ENCODE measurements around the gene ZSCAN25.

ZSCAN25 gene

DNA sequence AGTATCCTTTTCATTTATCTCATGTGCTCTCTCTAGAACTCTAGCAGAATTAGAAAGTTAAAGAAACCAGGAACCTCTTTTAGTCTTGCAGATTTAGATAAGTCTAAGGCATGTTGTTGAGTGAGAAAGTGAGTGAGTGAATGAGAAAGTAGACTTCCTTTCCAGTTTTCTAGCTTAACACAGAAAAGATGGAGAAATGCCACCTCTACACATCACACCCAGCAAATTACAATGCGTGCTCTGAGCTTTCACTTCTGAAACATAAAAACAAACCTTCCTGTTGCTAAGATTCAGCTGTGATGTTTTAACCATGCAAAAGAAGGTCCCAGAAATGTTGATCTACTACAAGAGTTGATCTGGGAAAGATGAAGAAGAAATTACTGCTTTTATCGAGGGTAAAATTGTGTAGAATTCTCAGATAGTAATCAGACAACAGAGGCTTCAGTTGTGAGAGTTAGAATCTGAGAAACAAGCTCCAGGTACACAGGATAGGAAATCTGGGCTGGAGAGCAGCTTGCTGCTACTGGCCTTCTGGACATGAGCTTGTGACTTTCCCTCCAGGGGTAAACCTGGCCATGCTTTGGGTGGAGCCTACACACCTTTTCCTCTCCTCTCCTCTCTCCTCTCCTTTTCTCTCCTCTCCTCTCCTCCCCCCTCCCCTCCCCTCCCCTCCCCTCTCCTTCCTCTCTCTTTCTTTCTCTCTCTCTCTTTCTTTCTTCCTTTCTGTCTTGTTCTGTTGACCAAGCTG lies 58.4 kb downstream of the ZSCAN25 start:
- no peak overlapping the region for H3K56ac ChIP-seq (ENCODE audit: low read length)
- no peak overlapping the region for H3K4me3 ChIP-seq (ENCODE audit: low read length)
- no peak overlapping the region for H2BK120ac ChIP-seq (ENCODE audit: low read depth, low read length)
- WGBS (ENCODE audit: extremely low coverage, insufficient coverage, low lambda C conversion rate), result no CpG with 5 or more reads among the region's 2 CpGs
- no peak overlapping the region for H2BK5ac ChIP-seq (ENCODE audit: low read length)
- no peak overlapping the region for H3K27ac ChIP-seq (ENCODE audit: low read depth, low read length)
- no peak for DNase-seq
- no peaks in the 10 kb centered on the region for H3K79me1 ChIP-seq (ENCODE audit: low read length)
- no peak overlapping the region for H3K4me2 ChIP-seq (ENCODE audit: low read length)
- H2BK15ac ChIP-seq (replicated peaks; ENCODE audit: low read depth), result no peak overlapping the region
- H3K79me2 ChIP-seq (ENCODE audit: control insufficient read depth, insufficient read depth, low read length), result no peaks in the 10 kb centered on the region
- no peak overlapping the region for H3K23ac ChIP-seq (ENCODE audit: low read length)
- no peaks in the 10 kb centered on the region for H3K27me3 ChIP-seq (ENCODE audit: insufficient read depth, low read length, poor library complexity)
- no peak overlapping the region for H3K9ac ChIP-seq (ENCODE audit: low read length)
- H4K8ac ChIP-seq (ENCODE audit: low read depth, low read length), result no peak overlapping the region
- no peaks in the 10 kb centered on the region for H3K36me3 ChIP-seq (ENCODE audit: control insufficient read depth, insufficient read depth, low read length)
- H3K4me1 ChIP-seq (ENCODE audit: control insufficient read depth, low read depth, low read length), result no peaks in the 10 kb centered on the region
- H3K4ac ChIP-seq (ENCODE audit: low read depth, low read length), result no peak overlapping the region
- H2AK5ac ChIP-seq (ENCODE audit: low read length), result no peak overlapping the region
- H4K5ac ChIP-seq (ENCODE audit: low read length), result no peak overlapping the region
- H3K18ac ChIP-seq (ENCODE audit: low read length), result no peak overlapping the region

DNA sequence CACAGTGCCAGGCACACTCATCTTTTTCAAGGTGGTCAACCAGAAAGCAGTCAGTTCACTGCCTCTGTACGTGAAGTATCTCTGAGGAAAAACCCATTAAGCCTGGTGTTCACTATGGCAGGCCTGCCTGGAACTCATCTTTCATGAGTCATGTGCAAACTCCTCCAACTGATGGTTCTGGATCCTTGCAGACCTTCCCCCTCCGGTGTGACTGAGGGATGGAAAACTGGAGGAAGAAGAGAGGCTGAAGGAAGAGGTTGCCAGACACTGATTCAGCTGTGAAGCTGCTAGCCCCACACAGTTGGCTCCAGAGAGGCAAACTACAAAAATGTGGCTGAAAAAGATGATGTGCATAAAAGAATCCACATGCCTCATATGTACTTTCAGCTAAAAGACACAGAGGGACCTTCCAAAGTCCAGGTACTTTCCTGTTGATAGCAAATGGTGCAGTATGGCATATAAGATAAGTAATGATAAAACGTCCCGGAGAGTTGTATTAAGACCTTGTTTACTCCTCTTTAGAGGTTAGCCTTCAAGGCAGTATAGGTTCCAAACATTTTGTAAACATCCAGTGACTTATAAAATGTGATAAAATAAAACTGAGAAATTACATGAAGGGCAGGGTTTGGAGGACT lies 60.4 kb downstream of the ZSCAN25 start:
- Histone ChIP-seq H2BK15ac (replicated peaks; ENCODE audit: low read depth) (no peak overlapping the region), H2BK5ac (ENCODE audit: low read length) (no peak overlapping the region), H3K79me2 (ENCODE audit: control insufficient read depth, insufficient read depth, low read length) (no peaks in the 10 kb centered on the region), H3K27ac (ENCODE audit: low read depth, low read length) (no peak overlapping the region), H3K23ac (ENCODE audit: low read length) (no peak overlapping the region), H3K56ac (ENCODE audit: low read length) (no peak overlapping the region), H4K8ac (ENCODE audit: low read depth, low read length) (no peak overlapping the region), H3K4me1 (ENCODE audit: control insufficient read depth, low read depth, low read length) (no peaks in the 10 kb centered on the region), H3K4me2 (ENCODE audit: low read length) (no peak overlapping the region), H3K18ac (ENCODE audit: low read length) (no peak overlapping the region), H4K5ac (ENCODE audit: low read length) (no peak overlapping the region), H2AK5ac (ENCODE audit: low read length) (no peak overlapping the region), H3K79me1 (ENCODE audit: low read length) (no peaks in the 10 kb centered on the region), H3K36me3 (ENCODE audit: control insufficient read depth, insufficient read depth, low read length) (no peaks in the 10 kb centered on the region), H3K27me3 (ENCODE audit: insufficient read depth, low read length, poor library complexity) (no peaks in the 10 kb centered on the region), H3K4me3 (ENCODE audit: low read length) (no peak overlapping the region), H2BK120ac (ENCODE audit: low read depth, low read length) (no peak overlapping the region), H3K4ac (ENCODE audit: low read depth, low read length) (no peak overlapping the region), H3K9ac (ENCODE audit: low read length) (no peak overlapping the region)
- WGBS (ENCODE audit: extremely low coverage, insufficient coverage, low lambda C conversion rate), result no CpG with 5 or more reads among the region's 4 CpGs
- DNase-seq, result no peak

DNA sequence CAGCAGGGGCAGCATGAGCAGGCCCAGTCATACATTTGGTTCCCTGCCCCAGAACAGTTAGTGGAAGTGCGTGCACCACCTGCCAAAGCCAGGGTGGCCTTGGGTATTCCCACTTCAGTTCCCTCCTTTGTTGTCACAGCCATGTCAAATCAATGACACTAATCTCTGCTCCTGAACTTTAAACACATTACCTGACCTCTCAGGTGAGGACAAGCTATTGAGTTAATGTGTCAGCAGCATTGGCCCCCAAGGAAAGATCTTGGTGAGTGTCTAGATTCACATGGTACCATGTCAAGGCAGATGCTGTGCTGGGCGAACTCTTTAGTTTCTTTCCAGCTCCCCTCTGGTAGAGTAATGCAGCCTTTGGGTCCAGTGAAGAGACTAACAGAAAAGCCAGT lies 60.9 kb downstream of the ZSCAN25 start:
- H3K23ac ChIP-seq (ENCODE audit: low read length), result no peak overlapping the region
- no peaks in the 10 kb centered on the region for H3K4me1 ChIP-seq (ENCODE audit: control insufficient read depth, low read depth, low read length)
- no peak overlapping the region for H2BK5ac ChIP-seq (ENCODE audit: low read length)
- no peaks in the 10 kb centered on the region for H3K36me3 ChIP-seq (ENCODE audit: control insufficient read depth, insufficient read depth, low read length)
- H3K27me3 ChIP-seq (ENCODE audit: insufficient read depth, low read length, poor library complexity), result no peaks in the 10 kb centered on the region
- H3K4ac ChIP-seq (ENCODE audit: low read depth, low read length), result no peak overlapping the region
- H2AK5ac ChIP-seq (ENCODE audit: low read length), result no peak overlapping the region
- H3K27ac ChIP-seq (ENCODE audit: low read depth, low read length), result no peak overlapping the region
- H3K56ac ChIP-seq (ENCODE audit: low read length), result no peak overlapping the region
- no CpG with 5 or more reads among the region's 2 CpGs for WGBS (ENCODE audit: extremely low coverage, insufficient coverage, low lambda C conversion rate)
- no peak overlapping the region for H3K9ac ChIP-seq (ENCODE audit: low read length)
- no peaks in the 10 kb centered on the region for H3K79me2 ChIP-seq (ENCODE audit: control insufficient read depth, insufficient read depth, low read length)
- no peak for DNase-seq
- no peak overlapping the region for H4K5ac ChIP-seq (ENCODE audit: low read length)
- H2BK120ac ChIP-seq (ENCODE audit: low read depth, low read length), result no peak overlapping the region
- no peak overlapping the region for H4K8ac ChIP-seq (ENCODE audit: low read depth, low read length)
- no peak overlapping the region for H3K18ac ChIP-seq (ENCODE audit: low read length)
- H3K4me3 ChIP-seq (ENCODE audit: low read length), result no peak overlapping the region
- H3K4me2 ChIP-seq (ENCODE audit: low read length), result no peak overlapping the region
- H3K79me1 ChIP-seq (ENCODE audit: low read length), result no peaks in the 10 kb centered on the region
- no peak overlapping the region for H2BK15ac ChIP-seq (replicated peaks; ENCODE audit: low read depth)

DNA sequence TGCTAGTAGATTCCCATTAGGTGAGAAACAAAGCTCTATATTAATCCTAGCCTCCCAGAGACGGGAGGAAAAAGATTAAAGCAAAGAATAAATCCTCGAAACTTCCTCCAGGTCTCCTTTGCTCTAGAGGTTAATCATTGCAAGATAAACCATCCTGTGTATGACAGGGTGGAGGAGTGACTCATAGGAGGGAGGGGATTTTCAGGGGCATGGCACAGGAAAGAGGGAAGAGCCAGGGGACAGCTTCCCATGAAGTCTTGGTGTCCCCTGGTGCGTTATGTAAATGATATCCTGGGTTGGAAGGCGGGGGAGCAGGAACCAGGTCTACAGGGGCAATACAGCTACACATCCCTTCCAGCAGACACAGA lies 62.3 kb downstream of the ZSCAN25 start:
- WGBS (ENCODE audit: extremely low coverage, insufficient coverage, low lambda C conversion rate), result no CpG with 5 or more reads among the region's 4 CpGs

DNA sequence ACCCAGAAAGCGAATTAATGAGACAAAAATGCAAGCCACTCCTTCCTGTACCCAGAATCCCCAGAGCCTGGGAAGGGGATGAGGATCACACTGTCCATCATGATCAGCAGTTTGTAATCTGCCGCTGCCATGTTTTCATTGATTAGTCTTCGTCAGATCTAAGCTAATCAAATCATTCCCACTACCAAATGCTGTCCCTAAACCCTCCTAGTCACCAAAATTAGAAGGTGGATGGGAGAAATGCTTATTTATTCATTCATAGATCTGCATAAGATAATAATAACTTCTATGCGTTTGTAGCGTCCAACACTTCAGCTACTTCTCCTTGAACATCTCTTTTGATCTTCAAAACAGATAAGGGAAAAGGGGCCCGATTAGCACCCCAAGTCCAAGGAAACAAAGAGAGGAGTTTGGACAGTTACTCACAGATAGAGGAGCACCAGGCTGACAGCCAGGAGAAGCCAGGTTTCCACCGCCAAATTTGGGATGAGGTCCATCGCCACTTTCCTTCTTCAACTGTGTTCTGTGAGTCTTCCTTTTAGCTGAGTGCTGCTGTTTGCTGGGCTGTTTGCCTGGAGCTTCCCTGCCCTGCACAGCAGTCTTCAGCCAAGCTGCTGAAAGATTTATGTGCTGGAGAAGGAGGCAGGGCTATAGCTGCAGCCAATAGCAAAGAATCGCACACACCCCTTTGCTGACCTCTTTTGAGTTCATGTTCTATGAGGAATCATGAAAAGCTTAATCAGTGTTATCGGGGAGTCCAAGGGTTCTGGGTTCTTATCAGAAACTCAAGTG lies 62.9 kb downstream of the ZSCAN25 start, which contains the start of gene CYP3A5:
TSS of gene CYP3A5 (minus strand) at position 597 of the 792 bp plus-strand sequence. CDS start at position 497, 100 bp downstream.
- no peak within 1 kb of the TSS for H3K27ac ChIP-seq (ENCODE audit: low read depth, low read length)

More for the DNA sequence above, 62.3 kb downstream of the ZSCAN25 start:
- H3K4me2 ChIP-seq (ENCODE audit: low read length), result no peak overlapping the region
- H3K23ac ChIP-seq (ENCODE audit: low read length), result no peak overlapping the region
- no peak overlapping the region for H2BK120ac ChIP-seq (ENCODE audit: low read depth, low read length)
- H3K27ac ChIP-seq (ENCODE audit: low read depth, low read length), result no peak overlapping the region
- H3K56ac ChIP-seq (ENCODE audit: low read length), result no peak overlapping the region
- peak; percentile 52 for DNase-seq
- H2BK15ac ChIP-seq (replicated peaks; ENCODE audit: low read depth), result no peak overlapping the region
- H4K5ac ChIP-seq (ENCODE audit: low read length), result no peak overlapping the region
- no peak overlapping the region for H3K9ac ChIP-seq (ENCODE audit: low read length)
- H3K79me1 ChIP-seq (ENCODE audit: low read length), result no peaks in the 10 kb centered on the region
- no peak overlapping the region for H3K4me3 ChIP-seq (ENCODE audit: low read length)
- no peaks in the 10 kb centered on the region for H3K36me3 ChIP-seq (ENCODE audit: control insufficient read depth, insufficient read depth, low read length)
- no peaks in the 10 kb centered on the region for H3K79me2 ChIP-seq (ENCODE audit: control insufficient read depth, insufficient read depth, low read length)
- H3K4ac ChIP-seq (ENCODE audit: low read depth, low read length), result no peak overlapping the region
- no peaks in the 10 kb centered on the region for H3K4me1 ChIP-seq (ENCODE audit: control insufficient read depth, low read depth, low read length)
- H3K18ac ChIP-seq (ENCODE audit: low read length), result no peak overlapping the region
- H2AK5ac ChIP-seq (ENCODE audit: low read length), result no peak overlapping the region
- H2BK5ac ChIP-seq (ENCODE audit: low read length), result no peak overlapping the region
- H4K8ac ChIP-seq (ENCODE audit: low read depth, low read length), result no peak overlapping the region
- H3K27me3 ChIP-seq (ENCODE audit: insufficient read depth, low read length, poor library complexity), result no peaks in the 10 kb centered on the region

More for the DNA sequence above, 62.9 kb downstream of the ZSCAN25 start, which contains the start of gene CYP3A5:
- Histone ChIP-seq H4K5ac (ENCODE audit: low read length) (no peak within 1 kb of the TSS), H2BK120ac (ENCODE audit: low read depth, low read length) (no peak within 1 kb of the TSS), H2AK5ac (ENCODE audit: low read length) (no peak within 1 kb of the TSS), H3K9ac (ENCODE audit: low read length) (no peak within 1 kb of the TSS), H3K79me2 (ENCODE audit: control insufficient read depth, insufficient read depth, low read length) (no peaks in the 10 kb centered on the region), H3K18ac (ENCODE audit: low read length) (no peak within 1 kb of the TSS), H3K36me3 (ENCODE audit: control insufficient read depth, insufficient read depth, low read length) (no peaks in the 10 kb centered on the region), H3K4ac (ENCODE audit: low read depth, low read length) (no peak within 1 kb of the TSS), H3K23ac (ENCODE audit: low read length) (no peak within 1 kb of the TSS), H2BK15ac (replicated peaks; ENCODE audit: low read depth) (no peak within 1 kb of the TSS), H3K4me1 (ENCODE audit: control insufficient read depth, low read depth, low read length) (no peaks in the 10 kb centered on the region), H3K27me3 (ENCODE audit: insufficient read depth, low read length, poor library complexity) (no peaks in the 10 kb centered on the region), H3K56ac (ENCODE audit: low read length) (no peak within 1 kb of the TSS), H2BK5ac (ENCODE audit: low read length) (no peak within 1 kb of the TSS), H3K4me3 (ENCODE audit: low read length) (no peak within 1 kb of the TSS), H3K79me1 (ENCODE audit: low read length) (no peaks in the 10 kb centered on the region), H4K8ac (ENCODE audit: low read depth, low read length) (no peak within 1 kb of the TSS), H3K4me2 (ENCODE audit: low read length) (no peak within 1 kb of the TSS)
- no peak for DNase-seq
- no CpG with 5 or more reads among the region's 10 CpGs for WGBS (ENCODE audit: extremely low coverage, insufficient coverage, low lambda C conversion rate)
